ENCODE data around the gene ADAM23.

The ADAM23 gene

GRCh38 chr2:206615417-206616089 is 172.2 kb downstream of the ADAM23 start:
- no peak for DNase-seq (ENCODE audit: low read depth)
- H3K4me3 ChIP-seq (ENCODE audit: low read depth, low read length): no peak overlapping the region

- no peak overlapping the region for H3K4me3 ChIP-seq (ENCODE audit: low read depth, low read length)
- no peak for DNase-seq (ENCODE audit: low read depth)
These were observed 172.8 kb downstream of the ADAM23 start for GRCh38 chr2:206616151-206616550.

DNA sequence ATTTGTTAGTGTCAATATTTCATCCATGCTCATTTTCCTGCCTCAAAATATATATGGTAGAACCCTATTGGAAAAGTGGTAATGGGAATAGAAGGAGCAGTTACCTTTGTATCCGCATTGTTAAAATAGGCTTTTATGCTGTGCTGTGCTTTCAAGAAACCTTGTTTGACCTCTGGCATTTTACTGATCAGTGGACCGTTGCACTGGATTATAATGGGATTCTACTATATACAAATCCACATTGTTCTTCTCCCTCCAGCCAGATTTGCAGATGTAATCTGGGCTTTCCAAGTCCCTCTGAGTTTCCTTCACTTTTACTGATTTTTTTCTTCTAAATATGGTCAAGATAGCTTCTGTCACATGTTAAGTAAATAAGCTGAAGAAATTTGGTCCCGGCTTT is 175.7 kb downstream of the ADAM23 start:
- H3K4me3 ChIP-seq (ENCODE audit: low read depth, low read length): no peak overlapping the region
- no peak for DNase-seq (ENCODE audit: low read depth)

- no peak for DNase-seq (ENCODE audit: low read depth)
- H3K4me3 ChIP-seq (ENCODE audit: low read depth, low read length): no peak overlapping the region
These were observed 182.8 kb downstream of the ADAM23 start for GRCh38 chr2:206626108-206626507.

DNA sequence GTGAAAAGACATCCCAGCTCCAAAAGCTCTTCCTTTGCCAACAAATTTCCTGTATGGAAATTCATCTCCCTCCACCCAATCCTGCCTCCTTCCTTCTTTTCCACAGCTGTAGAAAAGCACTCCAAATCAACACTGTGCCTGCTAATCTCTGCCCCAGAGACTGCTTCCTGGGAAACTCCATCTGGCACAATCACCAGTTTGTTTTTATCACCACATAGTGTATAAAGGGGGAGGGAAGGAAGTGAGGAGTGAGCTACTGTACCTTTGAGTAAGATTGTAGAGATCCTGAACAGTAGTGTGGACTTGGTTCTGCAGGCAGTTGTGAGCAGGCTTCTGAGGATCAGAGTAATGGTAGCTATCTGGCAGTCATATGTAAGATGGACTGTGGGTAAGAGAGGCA is 184.3 kb downstream of the ADAM23 start:
- no peak overlapping the region for H3K4me3 ChIP-seq (ENCODE audit: low read depth, low read length)
- DNase-seq (ENCODE audit: low read depth): no peak

GRCh38 chr2:206631340-206631739 is 188.0 kb downstream of the ADAM23 start:
- DNase-seq (ENCODE audit: low read depth): no peak
- H3K4me3 ChIP-seq (ENCODE audit: low read depth, low read length): no peak overlapping the region

DNA sequence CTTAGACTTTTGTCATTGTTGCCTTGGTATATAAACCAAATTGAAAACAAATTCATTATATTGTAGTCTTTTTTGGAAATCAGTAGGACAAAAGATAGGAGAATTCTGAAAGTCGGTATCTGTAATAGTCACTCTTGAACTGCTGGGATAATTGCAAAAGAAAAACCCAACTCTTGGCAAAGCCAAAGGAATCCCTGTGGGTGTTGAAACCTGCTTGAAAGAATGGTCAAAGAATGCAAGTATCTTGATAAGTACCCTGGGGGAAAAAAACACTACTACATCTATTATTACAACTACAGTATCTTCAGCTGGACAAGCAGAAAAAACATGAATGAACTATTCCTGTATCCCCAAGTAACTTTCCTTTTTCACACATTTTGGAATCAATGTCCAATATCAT is 191.7 kb downstream of the ADAM23 start:
- no peak overlapping the region for H3K4me3 ChIP-seq (ENCODE audit: low read depth, low read length)
- no peak for DNase-seq (ENCODE audit: low read depth)

DNA sequence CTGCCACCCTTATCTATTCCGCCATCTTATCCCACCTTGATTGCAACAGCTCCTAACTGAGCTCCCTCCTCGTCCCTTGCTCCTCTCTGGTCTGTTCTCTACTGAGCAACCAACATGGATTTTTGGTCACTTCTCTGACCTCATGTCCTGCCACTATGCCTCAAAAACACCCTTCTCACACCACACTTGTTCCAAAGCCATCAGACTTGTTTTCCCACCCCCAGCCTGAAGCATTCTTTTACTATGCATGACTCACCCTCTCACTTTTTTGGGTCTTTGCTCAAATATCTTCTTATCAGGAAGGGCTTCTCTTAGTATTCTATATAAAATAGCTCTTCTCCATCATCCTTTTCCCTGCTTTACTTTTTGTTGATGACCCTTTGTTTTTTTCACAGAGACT is 196.3 kb downstream of the ADAM23 start:
- no peak for DNase-seq (ENCODE audit: low read depth)
- H3K4me3 ChIP-seq (ENCODE audit: low read depth, low read length): no peak overlapping the region

DNA sequence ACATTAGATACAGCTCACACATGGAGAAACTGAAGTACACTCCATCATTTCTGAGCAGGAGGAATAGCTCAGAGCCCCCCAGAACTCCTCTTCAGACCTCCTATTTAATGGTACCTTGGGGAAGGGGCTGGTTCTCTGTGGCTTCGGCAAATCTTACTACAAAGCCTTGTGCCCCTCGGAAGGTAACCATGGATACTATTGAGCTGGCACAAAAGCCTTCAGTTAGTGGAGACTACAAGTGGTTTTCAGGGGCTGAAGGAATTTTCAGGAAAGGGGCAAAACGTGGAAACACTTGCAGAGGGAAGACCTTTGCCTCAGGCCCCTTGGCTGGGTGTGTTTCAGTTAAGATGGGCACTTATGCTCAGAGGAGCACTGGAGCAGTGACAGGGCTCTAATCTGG is 197.9 kb downstream of the ADAM23 start:
- no peak for DNase-seq (ENCODE audit: low read depth)
- no peak overlapping the region for H3K4me3 ChIP-seq (ENCODE audit: low read depth, low read length)

DNA sequence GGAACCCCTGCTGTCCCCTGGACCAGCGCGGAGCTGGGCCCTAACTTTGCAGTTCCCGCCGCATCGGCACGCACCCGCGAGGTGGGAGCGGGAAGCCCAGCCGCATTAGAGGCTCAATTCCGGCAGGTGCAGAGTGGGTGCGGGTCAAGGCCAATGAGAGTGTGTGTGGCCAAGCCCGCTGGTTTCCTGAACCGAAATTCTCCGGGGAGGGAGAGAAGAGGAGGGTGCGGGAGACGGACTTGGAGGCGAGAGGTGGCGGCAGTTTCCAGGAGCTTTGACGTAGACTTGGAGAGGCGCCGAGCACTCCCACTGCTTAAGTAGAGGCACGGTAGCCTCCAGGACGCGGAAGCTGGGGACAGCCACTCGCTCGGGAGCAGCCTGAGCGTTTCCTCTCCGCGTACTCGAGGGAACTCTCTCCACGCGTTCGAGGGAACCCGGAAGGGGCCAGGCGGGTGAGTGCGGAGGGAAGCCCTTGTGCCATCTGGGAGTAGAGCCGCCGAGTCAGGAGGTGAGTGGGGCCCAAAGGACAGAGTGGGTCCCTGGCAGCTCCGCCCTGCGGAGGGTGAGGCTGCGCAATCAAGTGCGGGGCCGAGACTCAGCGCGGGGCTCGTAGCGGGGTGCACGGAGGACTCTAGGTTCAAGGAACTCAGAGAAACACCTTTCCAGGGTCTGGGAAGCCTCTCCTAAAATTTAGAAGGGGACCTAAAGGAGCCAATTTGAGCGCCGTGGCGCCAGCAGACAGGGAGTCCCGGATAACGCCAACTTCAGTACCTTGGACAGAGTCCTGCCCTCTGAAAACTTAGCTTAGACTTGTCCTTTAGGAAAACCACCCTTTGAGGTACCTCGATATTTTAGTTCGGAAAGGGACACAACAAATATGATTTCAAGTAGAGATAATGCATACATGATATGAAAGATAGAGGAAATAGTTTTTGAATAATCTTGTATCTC is 199.0 kb downstream of the ADAM23 start, which contains the start of gene FAM237A:
FAM237A (plus strand) TSS at position 413 of the 951 bp plus-strand sequence. CDS start 1,750 bp downstream, outside the sequence.
- no peak within 1 kb of the TSS for H3K4me3 ChIP-seq (ENCODE audit: low read depth, low read length)
- DNase-seq (ENCODE audit: low read depth): peak; percentile 13

GRCh38 chr2:206647985-206648384 is 204.7 kb downstream of the ADAM23 start:
- no peak for DNase-seq (ENCODE audit: low read depth)

GRCh38 chr2:206657087-206657486 is 213.8 kb downstream of the ADAM23 start:
- no peak for DNase-seq (ENCODE audit: low read depth)
- H3K4me3 ChIP-seq (ENCODE audit: low read depth, low read length): no peak overlapping the region

More at GRCh38 chr2:206647985-206648384, 204.7 kb downstream of the ADAM23 start:
- H3K4me3 ChIP-seq (ENCODE audit: low read depth, low read length): no peak overlapping the region

DNA sequence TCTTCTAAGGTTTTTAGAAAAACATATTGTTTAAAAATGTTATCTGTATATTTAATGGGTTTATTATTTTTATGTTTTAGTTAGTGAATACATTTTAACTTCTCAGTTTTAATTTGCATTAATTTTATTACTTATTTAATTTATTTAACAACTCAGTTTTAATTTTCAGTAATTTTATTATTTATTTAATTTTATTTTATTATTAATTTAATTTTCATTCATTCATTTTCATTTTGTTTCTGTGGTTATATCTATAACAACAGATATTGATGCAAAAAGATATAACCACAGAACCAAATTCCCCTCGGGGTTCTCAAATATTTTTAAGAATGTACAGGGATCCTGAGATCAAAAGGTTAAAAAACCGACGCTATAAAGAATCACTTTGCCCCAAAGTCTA is 221.9 kb downstream of the ADAM23 start:
- no peak overlapping the region for H3K4me3 ChIP-seq (ENCODE audit: low read depth, low read length)
- no peak for DNase-seq (ENCODE audit: low read depth)

Data from skeletal muscle cell (primary cell).